LNCAP (cell line): ENCODE results near the gene ORM2.

Experiments used
- CTCF ChIP-seq: fragments of 450-650 bp; IDR thresholded peaks from 2 replicates; pipeline ENCODE4 v1.5.1; 2017; ENCODE audit warnings: mild to moderate bottlenecking

ORM2 gene

GRCh38 chr9:114299286-114300152 is 30.1 kb upstream of the ORM2 start:
- TF ChIP-seq CTCF, result no peak

GRCh38 chr9:114300153-114300845 is 29.4 kb upstream of the ORM2 start:
- TF ChIP-seq CTCF, result no peak

GRCh38 chr9:114300846-114301797 is 28.5 kb upstream of the ORM2 start:
- TF ChIP-seq CTCF, result no peak

GRCh38 chr9:114301798-114302565 is 27.7 kb upstream of the ORM2 start:
- no peak for TF ChIP-seq CTCF

- TF ChIP-seq CTCF, result no peak
Observed at GRCh38 chr9:114302727-114303126, 26.9 kb upstream of the ORM2 start.

GRCh38 chr9:114303571-114303970 is 26.1 kb upstream of the ORM2 start:
- TF ChIP-seq CTCF, result no peak
